ENCODE data around the gene ZNF184. TPM values are rescaled to one million over a fixed set of nuclear protein-coding genes. Genes with fewer than 3 reads are reported as not detected.

The ZNF184 gene
- total RNA-seq, 1 experiment from 2014 or later = 7.1 TPM

DNA sequence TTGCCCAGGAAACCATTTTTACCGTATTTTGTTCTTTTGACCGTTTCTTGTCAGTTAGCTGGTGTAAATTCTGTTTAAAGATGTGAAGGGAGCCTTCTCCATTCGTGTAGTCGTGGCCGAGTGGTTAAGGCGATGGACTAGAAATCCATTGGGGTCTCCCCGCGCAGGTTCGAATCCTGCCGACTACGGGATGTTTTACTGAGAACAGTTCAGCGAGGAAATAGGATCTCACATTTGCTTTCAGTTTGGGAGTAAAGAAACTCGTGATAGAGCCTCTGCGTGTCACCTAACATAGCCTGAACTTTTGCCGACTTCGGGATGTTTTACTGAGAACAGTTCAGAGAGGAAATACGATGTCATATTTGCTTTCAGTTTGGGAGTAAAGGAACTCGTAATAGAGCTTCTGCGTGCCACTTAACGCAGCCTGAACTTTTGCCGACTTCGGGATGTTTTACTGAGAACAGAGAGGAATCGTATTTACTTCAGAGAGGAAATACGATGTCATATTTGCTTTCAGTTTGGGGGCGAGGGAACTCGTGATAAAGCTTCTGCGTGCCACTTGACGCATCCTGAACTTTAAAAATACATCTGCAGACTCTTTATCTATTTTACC lies 5.9 kb upstream of the ZNF184 start (continued):
- TF ChIP-seq ZBTB21 (CRISPR knock-in tag; IDR thresholded peaks at IDR 0.05; ENCODE audit: borderline replicate concordance) = no peak
- peak; percentile 91 for TF ChIP-seq HMGXB4 (CRISPR knock-in tag; IDR thresholded peaks at IDR 0.05)
- TF ChIP-seq, protein P1, sequence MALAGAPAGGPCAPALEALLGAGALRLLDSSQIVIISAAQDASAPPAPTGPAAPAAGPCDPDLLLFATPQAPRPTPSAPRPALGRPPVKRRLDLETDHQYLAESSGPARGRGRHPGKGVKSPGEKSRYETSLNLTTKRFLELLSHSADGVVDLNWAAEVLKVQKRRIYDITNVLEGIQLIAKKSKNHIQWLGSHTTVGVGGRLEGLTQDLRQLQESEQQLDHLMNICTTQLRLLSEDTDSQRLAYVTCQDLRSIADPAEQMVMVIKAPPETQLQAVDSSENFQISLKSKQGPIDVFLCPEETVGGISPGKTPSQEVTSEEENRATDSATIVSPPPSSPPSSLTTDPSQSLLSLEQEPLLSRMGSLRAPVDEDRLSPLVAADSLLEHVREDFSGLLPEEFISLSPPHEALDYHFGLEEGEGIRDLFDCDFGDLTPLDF (CRISPR knock-in tag; IDR thresholded peaks at IDR 0.05) = no peak
- no peak for TF ChIP-seq NR2C2 (CRISPR knock-in tag; IDR thresholded peaks at IDR 0.05)
- TF ChIP-seq ZNF263 (CRISPR knock-in tag; IDR thresholded peaks at IDR 0.05; ENCODE audit: low read depth) = no peak
- TF ChIP-seq, protein P2, sequence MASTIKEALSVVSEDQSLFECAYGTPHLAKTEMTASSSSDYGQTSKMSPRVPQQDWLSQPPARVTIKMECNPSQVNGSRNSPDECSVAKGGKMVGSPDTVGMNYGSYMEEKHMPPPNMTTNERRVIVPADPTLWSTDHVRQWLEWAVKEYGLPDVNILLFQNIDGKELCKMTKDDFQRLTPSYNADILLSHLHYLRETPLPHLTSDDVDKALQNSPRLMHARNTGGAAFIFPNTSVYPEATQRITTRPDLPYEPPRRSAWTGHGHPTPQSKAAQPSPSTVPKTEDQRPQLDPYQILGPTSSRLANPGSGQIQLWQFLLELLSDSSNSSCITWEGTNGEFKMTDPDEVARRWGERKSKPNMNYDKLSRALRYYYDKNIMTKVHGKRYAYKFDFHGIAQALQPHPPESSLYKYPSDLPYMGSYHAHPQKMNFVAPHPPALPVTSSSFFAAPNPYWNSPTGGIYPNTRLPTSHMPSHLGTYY (CRISPR knock-in tag; IDR thresholded peaks at IDR 0.05) = no peak
- no peak for TF ChIP-seq ZBTB43 (CRISPR knock-in tag; IDR thresholded peaks at IDR 0.05)
- 0 out of 2 replicates have a peak, but pooled peaks have one; percentile 20 for TF ChIP-seq RORB (CRISPR knock-in tag; IDR thresholded peaks at IDR 0.05)
- TF ChIP-seq, protein P3, sequence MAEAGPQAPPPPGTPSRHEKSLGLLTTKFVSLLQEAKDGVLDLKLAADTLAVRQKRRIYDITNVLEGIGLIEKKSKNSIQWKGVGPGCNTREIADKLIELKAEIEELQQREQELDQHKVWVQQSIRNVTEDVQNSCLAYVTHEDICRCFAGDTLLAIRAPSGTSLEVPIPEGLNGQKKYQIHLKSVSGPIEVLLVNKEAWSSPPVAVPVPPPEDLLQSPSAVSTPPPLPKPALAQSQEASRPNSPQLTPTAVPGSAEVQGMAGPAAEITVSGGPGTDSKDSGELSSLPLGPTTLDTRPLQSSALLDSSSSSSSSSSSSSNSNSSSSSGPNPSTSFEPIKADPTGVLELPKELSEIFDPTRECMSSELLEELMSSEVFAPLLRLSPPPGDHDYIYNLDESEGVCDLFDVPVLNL (CRISPR knock-in tag; IDR thresholded peaks at IDR 0.05; ENCODE audit: borderline replicate concordance, low read depth) = no peak
- TF ChIP-seq, protein P4, sequence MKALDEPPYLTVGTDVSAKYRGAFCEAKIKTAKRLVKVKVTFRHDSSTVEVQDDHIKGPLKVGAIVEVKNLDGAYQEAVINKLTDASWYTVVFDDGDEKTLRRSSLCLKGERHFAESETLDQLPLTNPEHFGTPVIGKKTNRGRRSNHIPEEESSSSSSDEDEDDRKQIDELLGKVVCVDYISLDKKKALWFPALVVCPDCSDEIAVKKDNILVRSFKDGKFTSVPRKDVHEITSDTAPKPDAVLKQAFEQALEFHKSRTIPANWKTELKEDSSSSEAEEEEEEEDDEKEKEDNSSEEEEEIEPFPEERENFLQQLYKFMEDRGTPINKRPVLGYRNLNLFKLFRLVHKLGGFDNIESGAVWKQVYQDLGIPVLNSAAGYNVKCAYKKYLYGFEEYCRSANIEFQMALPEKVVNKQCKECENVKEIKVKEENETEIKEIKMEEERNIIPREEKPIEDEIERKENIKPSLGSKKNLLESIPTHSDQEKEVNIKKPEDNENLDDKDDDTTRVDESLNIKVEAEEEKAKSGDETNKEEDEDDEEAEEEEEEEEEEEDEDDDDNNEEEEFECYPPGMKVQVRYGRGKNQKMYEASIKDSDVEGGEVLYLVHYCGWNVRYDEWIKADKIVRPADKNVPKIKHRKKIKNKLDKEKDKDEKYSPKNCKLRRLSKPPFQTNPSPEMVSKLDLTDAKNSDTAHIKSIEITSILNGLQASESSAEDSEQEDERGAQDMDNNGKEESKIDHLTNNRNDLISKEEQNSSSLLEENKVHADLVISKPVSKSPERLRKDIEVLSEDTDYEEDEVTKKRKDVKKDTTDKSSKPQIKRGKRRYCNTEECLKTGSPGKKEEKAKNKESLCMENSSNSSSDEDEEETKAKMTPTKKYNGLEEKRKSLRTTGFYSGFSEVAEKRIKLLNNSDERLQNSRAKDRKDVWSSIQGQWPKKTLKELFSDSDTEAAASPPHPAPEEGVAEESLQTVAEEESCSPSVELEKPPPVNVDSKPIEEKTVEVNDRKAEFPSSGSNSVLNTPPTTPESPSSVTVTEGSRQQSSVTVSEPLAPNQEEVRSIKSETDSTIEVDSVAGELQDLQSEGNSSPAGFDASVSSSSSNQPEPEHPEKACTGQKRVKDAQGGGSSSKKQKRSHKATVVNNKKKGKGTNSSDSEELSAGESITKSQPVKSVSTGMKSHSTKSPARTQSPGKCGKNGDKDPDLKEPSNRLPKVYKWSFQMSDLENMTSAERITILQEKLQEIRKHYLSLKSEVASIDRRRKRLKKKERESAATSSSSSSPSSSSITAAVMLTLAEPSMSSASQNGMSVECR (CRISPR knock-in tag; IDR thresholded peaks at IDR 0.05; ENCODE audit: borderline replicate concordance) = no peak

- ATAC-seq = peak; percentile 43
- TF ChIP-seq E2F5 (CRISPR knock-in tag; IDR thresholded peaks at IDR 0.05) = no peak
- no peak for TF ChIP-seq MAX (CRISPR knock-in tag; IDR thresholded peaks at IDR 0.05)
- TF ChIP-seq ZNF138 (CRISPR knock-in tag; conservative IDR thresholded peaks at IDR 0.05) = no peak
- TF ChIP-seq RELA (CRISPR knock-in tag; IDR thresholded peaks at IDR 0.05; ENCODE audit: borderline replicate concordance) = no peak
- no peak for TF ChIP-seq ESRRA (CRISPR knock-in tag; IDR thresholded peaks at IDR 0.05; ENCODE audit: borderline replicate concordance)
- no peak for TF ChIP-seq TEAD1 (CRISPR knock-in tag; IDR thresholded peaks at IDR 0.05)
- TF ChIP-seq JAZF1 (CRISPR knock-in tag; IDR thresholded peaks at IDR 0.05) = no peak
- TF ChIP-seq FOXP1 (CRISPR knock-in tag; IDR thresholded peaks at IDR 0.05; ENCODE audit: borderline replicate concordance) = no peak
- no peak for TF ChIP-seq IRF1 (CRISPR knock-in tag; IDR thresholded peaks at IDR 0.05)
- TF ChIP-seq, protein P5, sequence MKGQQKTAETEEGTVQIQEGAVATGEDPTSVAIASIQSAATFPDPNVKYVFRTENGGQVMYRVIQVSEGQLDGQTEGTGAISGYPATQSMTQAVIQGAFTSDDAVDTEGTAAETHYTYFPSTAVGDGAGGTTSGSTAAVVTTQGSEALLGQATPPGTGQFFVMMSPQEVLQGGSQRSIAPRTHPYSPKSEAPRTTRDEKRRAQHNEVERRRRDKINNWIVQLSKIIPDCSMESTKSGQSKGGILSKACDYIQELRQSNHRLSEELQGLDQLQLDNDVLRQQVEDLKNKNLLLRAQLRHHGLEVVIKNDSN (CRISPR knock-in tag; IDR thresholded peaks at IDR 0.05) = no peak
- Mint-ChIP-seq H3K27me3 (ENCODE audit: low read depth) (peaks cover 3% of the 10 kb centered on the region; the same call in 1 of the 2 replicates), H3K36me3 (no peaks in the 10 kb centered on the region), H3K4me1 (peaks cover 19% of the 10 kb centered on the region), H3K27ac (no peak overlapping the region), H3K9me3 (no peaks in the 10 kb centered on the region), H3K4me3 (no peak overlapping the region)
- ChIA-PET POLR2A (interaction anchor here (1.1 kb wide), 2 partner anchors 17 to 338 kb away, joined by 3 to 4 read pairs; no protein-coding TSS in a partner anchor), CTCF (interaction anchor here (1.1 to 1.2 kb wide), 4 partner anchors 75 to 294 kb away, joined by 3 to 4 read pairs (median 3); no protein-coding TSS in a partner anchor)
- DNase-seq (ENCODE audit: low spot score) = no peak
Measured at GRCh38 chr6:27478141-27478705, 5.3 kb upstream of the ZNF184 start.
